ENCODE results near the gene DAAM1. TPM values are rescaled to one million over a fixed set of nuclear protein-coding genes. Genes with fewer than 3 reads are reported as not detected.

Gene DAAM1
- total RNA-seq, 1 donor: 5.1 TPM

DNA sequence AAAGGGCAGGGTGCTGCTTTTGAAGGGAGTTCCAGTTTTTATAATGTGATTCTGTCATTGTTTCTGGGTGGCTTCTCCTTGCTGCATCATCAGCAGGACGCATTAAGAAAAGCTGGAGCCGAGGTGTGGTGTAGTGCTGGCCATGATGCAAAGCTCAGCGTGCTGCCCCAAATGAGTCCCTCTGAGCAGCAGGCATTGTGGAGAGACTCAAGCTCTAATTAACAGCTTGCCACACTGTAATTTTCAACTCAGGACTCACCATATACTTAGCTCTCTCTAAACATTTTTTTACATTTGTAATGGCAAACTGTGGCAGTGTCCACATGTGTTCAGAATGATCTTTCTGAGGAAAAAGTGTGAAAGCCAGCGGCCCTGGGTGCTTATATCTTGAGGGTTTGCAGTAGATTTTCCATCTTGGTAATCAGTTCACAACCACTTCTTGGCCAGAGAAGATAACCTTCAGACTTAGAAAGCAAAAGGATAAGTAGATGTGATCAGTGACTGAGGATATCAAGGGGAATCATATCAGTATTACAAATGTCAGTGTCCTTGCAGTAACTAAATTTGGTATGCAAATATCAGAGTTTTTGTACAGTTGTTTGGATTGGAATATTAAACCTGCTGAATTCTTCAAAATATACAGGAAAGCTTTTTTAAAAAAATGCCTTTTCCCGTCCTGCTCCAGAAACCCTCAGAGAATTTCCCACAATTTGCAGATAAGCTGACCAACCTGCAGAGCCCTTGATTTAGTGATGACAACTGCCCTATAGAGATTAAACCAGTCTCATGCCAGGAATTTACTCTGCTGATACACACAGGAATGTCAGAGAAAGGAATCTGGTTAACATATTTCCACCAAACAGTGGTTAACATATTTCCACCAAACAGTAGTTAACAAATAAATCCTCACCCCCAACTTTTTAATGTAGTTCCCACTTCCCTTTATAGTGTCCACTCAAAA lies 63.6 kb downstream of the DAAM1 start:
- Histone ChIP-seq H3K27me3 (ENCODE audit: insufficient read depth, low read length) (no peaks in the 10 kb centered on the region), H3K4me3 (ENCODE audit: low read length) (no peak overlapping the region), H3K4me1 (ENCODE audit: insufficient read depth, low read length) (peaks cover 21% of the 10 kb centered on the region), H3K9me3 (ENCODE audit: low read depth, low read length) (no peaks in the 10 kb centered on the region)

DNA sequence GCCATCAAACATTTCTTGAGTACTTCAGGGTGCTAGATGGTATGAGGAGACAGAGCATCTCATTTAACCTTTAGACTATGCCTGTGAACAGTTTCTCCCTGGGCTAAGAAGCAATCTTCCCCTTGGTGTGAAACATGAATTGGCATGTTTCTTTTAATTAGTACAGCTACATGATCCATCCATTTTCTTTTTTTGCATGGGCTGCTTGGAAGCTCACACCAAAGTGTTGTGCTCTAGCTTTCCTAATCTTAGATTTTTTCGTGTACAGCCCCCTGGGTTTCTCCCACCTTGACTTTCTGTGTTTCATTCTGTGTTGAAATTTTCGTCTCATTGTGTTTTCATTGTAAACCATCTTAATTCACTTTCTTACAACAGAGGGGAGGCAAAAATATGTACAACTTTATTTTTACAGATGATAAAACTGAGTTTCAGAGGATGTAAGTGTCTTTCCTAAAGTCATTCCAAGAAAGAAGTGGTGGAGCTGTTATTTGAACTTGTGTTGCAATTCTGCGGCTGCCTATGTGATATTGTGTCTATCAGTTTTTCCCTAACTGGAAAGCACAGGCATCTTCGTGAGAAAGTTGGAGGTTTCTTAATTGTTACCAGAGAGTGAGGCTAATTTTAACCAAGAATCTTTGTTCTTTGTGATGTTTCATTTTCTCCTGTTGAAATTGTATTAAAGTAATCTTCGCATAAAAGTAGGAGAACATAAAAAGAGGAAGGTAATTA lies 64.5 kb downstream of the DAAM1 start:
- H3K9me3 ChIP-seq (ENCODE audit: low read depth, low read length): no peaks in the 10 kb centered on the region

DNA sequence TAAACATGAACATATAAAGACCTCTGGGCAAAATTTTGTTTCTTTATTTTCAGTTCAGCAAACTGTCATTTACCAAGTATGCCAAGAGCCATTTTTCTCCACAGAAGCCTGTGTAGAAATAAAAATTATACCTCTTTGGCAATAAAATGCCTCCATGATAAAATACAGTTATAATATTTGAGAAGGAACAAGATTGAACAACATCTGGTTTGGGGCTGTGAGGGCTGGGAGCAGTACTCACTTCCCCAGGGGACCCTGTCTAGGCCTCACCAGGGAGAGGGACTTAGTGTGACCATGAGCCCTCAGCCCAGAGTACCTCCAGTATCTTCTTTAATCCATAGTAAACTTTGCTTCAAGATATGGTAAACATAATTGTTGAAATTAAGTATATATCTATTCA lies 65.1 kb downstream of the DAAM1 start:
- no peaks in the 10 kb centered on the region for H3K27me3 ChIP-seq (ENCODE audit: insufficient read depth, low read length)
- peaks cover 21% of the 10 kb centered on the region for H3K4me1 ChIP-seq (ENCODE audit: insufficient read depth, low read length)
- H3K4me3 ChIP-seq (ENCODE audit: low read length): no peak overlapping the region
- no peaks in the 10 kb centered on the region for H3K9me3 ChIP-seq (ENCODE audit: low read depth, low read length)

More for the DNA sequence above, 64.5 kb downstream of the DAAM1 start:
- Histone ChIP-seq H3K4me1 (ENCODE audit: insufficient read depth, low read length) (peaks cover 21% of the 10 kb centered on the region), H3K4me3 (ENCODE audit: low read length) (no peak overlapping the region), H3K27me3 (ENCODE audit: insufficient read depth, low read length) (no peaks in the 10 kb centered on the region)

DNA sequence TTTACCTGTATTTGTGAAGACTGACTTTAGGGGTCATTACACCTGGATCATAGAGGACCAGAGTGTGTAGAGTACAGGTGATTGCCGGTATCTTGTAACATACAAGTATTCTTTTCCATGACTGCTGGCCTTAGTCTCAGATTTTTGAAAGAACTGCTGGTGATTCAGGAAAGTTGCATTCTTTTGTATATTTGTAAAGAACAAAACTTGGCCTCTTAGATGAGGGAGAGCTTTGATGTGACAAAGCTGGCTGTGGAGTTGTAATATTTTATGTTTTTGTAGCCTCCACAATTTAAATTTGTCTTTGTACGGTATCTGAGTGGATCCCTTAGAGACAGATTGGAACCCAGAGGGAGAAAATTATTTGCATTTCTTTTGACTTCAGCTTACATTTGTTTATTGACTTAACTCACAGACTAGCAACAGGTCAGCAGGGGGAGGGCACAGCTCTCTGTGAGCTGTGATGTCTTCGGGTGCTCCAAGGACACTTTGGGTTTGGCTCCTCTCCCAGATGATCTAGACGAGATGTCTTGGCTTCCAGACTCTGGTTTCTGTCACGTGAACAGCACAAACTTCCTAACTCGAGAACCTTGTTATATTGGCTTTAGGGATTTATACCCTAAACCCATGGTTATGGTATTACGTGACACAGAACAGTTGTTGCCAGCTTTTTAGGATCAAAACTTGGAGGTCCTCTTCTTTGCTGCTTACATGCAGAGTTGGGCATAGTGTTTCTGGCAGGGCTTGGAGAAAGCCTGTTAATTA lies 65.9 kb downstream of the DAAM1 start:
- no peak overlapping the region for H3K4me3 ChIP-seq (ENCODE audit: low read length)

DNA sequence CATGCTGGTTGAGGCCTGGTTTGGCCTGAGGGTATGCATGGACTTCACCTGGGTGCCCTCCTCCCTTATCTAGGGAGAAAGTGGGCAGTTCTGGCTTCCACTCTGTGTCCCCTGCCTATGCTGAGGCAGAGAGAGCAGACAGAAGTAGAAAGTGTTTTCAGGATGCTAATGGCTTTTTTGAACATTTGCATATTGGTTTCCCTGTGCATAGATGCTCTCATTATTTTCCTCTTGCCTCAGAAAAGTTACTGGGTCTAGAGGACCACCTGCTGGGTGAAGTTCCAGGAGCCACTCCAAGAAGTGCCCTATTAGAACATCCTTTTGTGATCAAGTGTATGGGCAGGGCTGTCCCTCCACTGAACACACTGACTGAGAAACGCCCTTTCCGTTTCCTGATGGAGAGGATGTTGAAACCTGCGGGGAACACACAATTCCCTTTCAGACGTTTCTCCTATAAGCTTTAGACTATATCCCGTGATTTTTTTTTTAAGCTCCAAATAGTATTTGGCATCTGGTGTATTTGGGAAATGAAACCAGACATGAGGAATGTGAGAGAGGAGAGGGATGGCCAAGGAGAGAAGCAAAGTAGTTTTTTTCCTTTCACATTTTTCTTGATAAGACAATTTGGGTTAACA lies 66.6 kb downstream of the DAAM1 start:
- no peaks in the 10 kb centered on the region for H3K27me3 ChIP-seq (ENCODE audit: insufficient read depth, low read length)
- peaks cover 21% of the 10 kb centered on the region for H3K4me1 ChIP-seq (ENCODE audit: insufficient read depth, low read length)
- H3K9me3 ChIP-seq (ENCODE audit: low read depth, low read length): no peaks in the 10 kb centered on the region
- no peak overlapping the region for H3K4me3 ChIP-seq (ENCODE audit: low read length)

More for the DNA sequence above, 65.9 kb downstream of the DAAM1 start:
- H3K27me3 ChIP-seq (ENCODE audit: insufficient read depth, low read length): no peaks in the 10 kb centered on the region
- peaks cover 21% of the 10 kb centered on the region for H3K4me1 ChIP-seq (ENCODE audit: insufficient read depth, low read length)
- no peaks in the 10 kb centered on the region for H3K9me3 ChIP-seq (ENCODE audit: low read depth, low read length)

DNA sequence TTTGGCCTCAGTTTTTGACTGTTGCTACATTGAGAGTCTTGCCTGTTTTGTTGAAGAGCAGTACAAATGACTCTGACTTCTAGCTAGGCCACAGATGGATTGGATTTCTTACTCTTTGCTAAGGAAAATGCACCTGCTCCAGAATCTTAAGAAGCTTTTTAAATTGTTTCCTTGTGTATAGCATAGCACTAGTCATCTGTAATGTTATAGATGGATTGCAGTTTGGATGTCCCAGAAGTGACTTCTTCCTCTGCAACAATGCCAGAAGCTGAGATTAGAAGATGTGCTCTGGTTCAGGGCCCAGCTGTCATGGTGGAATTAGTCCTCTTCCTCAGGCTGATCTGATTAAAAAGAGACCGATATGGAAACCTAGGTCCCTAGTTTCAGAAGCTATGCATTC lies 67.9 kb downstream of the DAAM1 start:
- Histone ChIP-seq H3K4me1 (ENCODE audit: insufficient read depth, low read length) (peaks cover 21% of the 10 kb centered on the region), H3K9me3 (ENCODE audit: low read depth, low read length) (no peaks in the 10 kb centered on the region), H3K4me3 (ENCODE audit: low read length) (no peak overlapping the region), H3K27me3 (ENCODE audit: insufficient read depth, low read length) (no peaks in the 10 kb centered on the region)

DNA sequence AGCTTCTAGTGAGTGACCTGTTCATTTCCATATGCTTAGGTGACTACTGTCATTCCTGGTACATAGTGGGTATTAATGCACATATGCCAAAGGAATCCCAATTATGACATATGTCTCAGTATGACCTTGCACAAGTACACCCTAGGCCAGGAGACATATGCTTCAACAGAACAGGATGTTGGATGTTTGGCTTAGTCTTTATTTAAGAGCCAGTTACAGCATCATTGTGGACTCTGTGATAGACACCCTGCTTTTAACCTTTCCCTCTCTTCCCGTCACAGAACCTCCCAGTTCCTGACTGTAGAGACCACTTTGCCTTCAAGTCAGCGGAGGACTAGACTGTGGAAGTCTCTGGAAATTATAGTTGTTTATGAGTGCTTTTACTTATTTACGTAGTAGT lies 72.9 kb downstream of the DAAM1 start:
- no peaks in the 10 kb centered on the region for H3K9me3 ChIP-seq (ENCODE audit: low read depth, low read length)
- no peak overlapping the region for H3K4me3 ChIP-seq (ENCODE audit: low read length)
- H3K27me3 ChIP-seq (ENCODE audit: insufficient read depth, low read length): no peaks in the 10 kb centered on the region
- H3K4me1 ChIP-seq (ENCODE audit: insufficient read depth, low read length): no peaks in the 10 kb centered on the region

DNA sequence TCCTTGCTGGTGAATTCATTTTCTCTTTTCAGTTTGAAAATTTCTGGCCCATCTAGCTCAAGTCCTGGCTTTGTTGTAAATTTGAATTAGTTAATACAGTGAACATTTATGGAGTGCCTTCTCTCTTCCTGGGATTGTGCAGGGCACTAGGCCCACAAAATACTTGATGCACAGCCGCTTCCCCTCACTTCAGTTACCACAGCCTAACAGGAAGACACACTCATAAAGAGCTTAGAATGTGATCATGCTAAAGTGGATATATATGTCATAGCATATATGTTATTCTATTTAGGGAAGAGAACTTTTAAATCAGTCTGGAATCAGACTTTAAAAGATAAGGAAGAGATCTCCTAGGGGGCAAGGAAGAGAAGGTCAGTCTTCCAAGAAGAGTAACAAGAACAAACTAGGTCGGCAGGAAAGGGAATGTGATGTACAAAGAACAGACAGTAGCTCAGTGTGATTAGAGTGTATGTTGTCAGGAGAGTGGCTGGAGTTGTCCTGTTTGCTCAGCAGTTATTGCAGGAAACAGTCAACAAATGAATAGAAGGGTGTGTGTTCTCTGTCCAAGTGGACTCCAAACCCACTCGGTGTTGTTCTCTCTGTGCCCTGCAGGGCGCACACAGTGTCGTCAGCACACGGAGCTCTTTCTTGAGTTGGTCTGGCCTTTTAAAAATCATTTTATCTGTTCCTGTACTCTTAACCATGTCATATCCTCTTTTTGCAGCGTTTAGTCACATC lies 74.4 kb downstream of the DAAM1 start:
- no peak overlapping the region for H3K4me3 ChIP-seq (ENCODE audit: low read length)
- H3K9me3 ChIP-seq (ENCODE audit: low read depth, low read length): no peaks in the 10 kb centered on the region
- H3K27me3 ChIP-seq (ENCODE audit: insufficient read depth, low read length): no peaks in the 10 kb centered on the region
- no peaks in the 10 kb centered on the region for H3K4me1 ChIP-seq (ENCODE audit: insufficient read depth, low read length)

DNA sequence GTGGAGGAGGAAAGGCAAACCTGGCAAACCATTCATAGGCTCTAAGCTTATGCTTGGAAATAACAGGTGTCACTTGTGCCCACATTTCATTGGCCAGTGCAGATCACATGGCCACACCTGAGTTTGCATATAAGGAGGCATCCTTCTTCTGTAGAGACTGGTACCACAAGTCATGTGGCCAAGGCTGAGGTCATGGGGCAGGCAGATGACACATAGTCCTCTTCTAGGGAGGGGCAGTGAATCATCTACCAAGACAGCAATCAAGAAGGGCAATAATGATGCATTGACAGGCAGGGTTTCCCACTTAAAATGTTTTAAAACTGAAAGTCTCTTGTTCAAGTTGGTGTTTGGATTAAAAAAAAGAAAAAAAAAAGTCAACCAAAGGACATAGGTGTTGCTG lies 77.3 kb downstream of the DAAM1 start:
- Histone ChIP-seq H3K4me3 (ENCODE audit: low read length) (no peak overlapping the region), H3K27me3 (ENCODE audit: insufficient read depth, low read length) (no peaks in the 10 kb centered on the region), H3K9me3 (ENCODE audit: low read depth, low read length) (no peaks in the 10 kb centered on the region), H3K4me1 (ENCODE audit: insufficient read depth, low read length) (no peaks in the 10 kb centered on the region)

DNA sequence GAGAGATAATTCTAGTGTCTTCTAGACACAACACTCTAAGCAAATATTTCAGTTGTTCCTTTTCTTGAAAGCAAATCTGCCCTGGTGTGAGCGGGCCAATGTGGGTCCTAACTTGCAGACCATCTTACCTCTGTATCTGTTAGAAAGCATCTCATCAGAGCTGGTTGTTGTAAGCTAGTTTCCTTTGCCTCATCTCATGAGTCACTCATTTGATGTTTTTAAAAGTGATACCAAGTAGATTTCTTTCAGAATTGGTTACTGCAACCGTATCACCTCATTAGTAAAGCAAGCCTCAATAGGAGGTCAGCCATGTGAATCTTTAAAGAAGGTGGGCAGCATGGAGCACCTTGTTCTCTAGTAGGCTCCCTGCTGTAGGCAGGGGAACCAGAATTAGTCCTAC lies 78.6 kb downstream of the DAAM1 start:
- Histone ChIP-seq H3K4me1 (ENCODE audit: insufficient read depth, low read length) (no peaks in the 10 kb centered on the region), H3K4me3 (ENCODE audit: low read length) (no peak overlapping the region), H3K27me3 (ENCODE audit: insufficient read depth, low read length) (no peaks in the 10 kb centered on the region), H3K9me3 (ENCODE audit: low read depth, low read length) (no peaks in the 10 kb centered on the region)

DNA sequence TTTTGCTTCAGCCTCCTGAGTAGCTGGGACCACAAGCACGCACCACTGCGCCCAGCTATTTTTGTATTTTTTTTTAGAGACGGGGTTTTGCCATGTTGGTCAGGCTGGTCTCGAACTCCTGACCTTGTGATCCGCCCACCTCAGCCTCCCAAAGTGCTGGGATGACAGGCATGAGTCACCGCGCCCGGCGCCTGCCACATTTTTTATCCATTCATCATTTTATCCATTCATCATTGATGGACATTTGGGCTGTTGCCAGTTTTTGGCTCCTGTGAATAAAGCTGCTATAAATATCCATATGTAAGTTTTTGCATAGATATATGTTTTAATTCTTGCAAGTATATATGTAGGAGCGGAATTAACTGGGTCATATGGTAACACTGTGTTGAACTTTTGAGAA lies 79.5 kb downstream of the DAAM1 start:
- no peak overlapping the region for H3K4me3 ChIP-seq (ENCODE audit: low read length)
- no peaks in the 10 kb centered on the region for H3K9me3 ChIP-seq (ENCODE audit: low read depth, low read length)
- no peaks in the 10 kb centered on the region for H3K4me1 ChIP-seq (ENCODE audit: insufficient read depth, low read length)
- H3K27me3 ChIP-seq (ENCODE audit: insufficient read depth, low read length): no peaks in the 10 kb centered on the region

DNA sequence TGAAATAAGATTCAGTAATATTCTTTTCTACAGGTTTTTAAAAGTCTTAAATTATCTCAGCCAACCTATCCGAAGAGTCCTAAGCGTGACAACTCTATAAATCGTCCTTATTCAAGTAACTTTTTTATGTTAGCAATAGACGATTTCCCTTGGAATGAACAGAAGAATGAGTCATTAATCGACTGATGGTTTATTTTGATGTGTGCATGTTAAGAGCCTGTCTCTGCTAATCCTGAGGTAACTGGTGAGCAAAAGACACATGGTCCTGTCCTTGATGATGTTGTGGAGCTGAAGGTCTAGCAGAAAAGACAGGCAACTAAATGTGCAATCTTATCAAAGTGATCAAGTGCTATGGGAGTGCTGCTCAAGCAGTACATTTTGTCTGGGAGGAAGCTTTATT lies 80.4 kb downstream of the DAAM1 start:
- H3K4me1 ChIP-seq (ENCODE audit: insufficient read depth, low read length): no peaks in the 10 kb centered on the region
- no peaks in the 10 kb centered on the region for H3K9me3 ChIP-seq (ENCODE audit: low read depth, low read length)
- no peaks in the 10 kb centered on the region for H3K27me3 ChIP-seq (ENCODE audit: insufficient read depth, low read length)
- no peak overlapping the region for H3K4me3 ChIP-seq (ENCODE audit: low read length)

DNA sequence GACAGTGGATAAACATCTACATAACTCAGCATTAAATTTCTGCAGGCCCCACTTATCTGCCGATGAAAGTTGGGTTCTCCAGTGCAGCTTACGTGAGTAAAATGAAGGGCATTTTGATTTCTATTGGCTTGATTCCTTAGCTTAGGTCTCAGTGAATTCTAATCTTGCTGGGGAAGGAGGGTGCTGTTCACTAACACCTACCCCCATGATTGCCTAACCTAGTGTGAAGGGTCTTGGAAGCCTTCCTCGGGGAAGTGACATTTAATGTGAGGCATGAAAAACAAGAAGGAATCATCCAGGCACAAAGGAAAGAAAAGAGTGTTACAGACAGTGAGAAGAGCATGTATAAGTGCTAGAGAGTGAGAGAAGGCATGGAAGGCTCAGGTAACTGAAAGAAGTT lies 81.0 kb downstream of the DAAM1 start:
- no peaks in the 10 kb centered on the region for H3K9me3 ChIP-seq (ENCODE audit: low read depth, low read length)
- H3K27me3 ChIP-seq (ENCODE audit: insufficient read depth, low read length): no peaks in the 10 kb centered on the region
- no peaks in the 10 kb centered on the region for H3K4me1 ChIP-seq (ENCODE audit: insufficient read depth, low read length)
- H3K4me3 ChIP-seq (ENCODE audit: low read length): no peak overlapping the region

DNA sequence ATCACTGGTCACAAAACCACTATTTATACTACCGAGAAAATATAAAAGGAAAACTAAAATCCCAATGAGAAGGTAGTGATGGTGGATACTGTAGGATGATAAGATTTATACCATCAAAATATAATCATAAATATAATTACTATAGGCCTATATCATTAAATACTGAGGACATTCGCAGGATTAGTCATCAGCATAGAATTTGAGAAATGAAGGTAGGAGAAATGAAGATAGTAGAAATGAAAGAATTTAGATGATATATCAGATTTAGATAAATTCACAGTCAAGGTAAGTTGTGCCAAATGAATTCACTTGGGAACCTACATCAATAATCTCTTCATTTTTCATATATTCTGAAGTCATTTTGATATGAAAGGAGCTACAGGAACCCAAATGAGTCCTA lies 82.8 kb downstream of the DAAM1 start:
- H3K27me3 ChIP-seq (ENCODE audit: insufficient read depth, low read length): no peaks in the 10 kb centered on the region
- H3K4me3 ChIP-seq (ENCODE audit: low read length): no peak overlapping the region
- no peaks in the 10 kb centered on the region for H3K9me3 ChIP-seq (ENCODE audit: low read depth, low read length)
- peaks cover 5% of the 10 kb centered on the region for H3K4me1 ChIP-seq (ENCODE audit: insufficient read depth, low read length)

Data from mononuclear cell (primary cell).